ENCODE results near the gene NOP9. TPM values are rescaled to one million over a fixed set of nuclear protein-coding genes. Genes with fewer than 3 reads are reported as not detected.

Gene NOP9
- total RNA-seq, 6 experiments from 2014 or later: 25.4 to 31.1 (median 28.1) TPM

DNA sequence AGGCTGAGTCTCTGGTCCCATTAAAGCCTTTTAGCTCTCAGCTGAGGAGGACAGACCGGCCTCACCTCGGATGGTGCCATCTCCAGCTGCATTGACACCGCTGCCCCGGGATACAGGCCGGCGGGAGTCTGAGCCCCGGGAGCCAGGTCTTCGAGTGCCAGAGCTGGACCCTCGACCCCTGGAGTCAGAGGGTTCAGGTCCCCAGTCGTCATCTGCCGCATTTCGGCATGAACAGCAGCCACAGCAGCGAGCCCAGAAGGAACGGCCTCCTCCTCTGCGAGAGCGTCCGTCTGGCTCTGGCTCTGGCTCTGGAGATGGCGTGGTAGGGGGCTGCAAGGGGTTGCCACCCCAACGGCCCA is 37.7 kb upstream of the NOP9 start:
- TF ChIP-seq, protein P1, sequence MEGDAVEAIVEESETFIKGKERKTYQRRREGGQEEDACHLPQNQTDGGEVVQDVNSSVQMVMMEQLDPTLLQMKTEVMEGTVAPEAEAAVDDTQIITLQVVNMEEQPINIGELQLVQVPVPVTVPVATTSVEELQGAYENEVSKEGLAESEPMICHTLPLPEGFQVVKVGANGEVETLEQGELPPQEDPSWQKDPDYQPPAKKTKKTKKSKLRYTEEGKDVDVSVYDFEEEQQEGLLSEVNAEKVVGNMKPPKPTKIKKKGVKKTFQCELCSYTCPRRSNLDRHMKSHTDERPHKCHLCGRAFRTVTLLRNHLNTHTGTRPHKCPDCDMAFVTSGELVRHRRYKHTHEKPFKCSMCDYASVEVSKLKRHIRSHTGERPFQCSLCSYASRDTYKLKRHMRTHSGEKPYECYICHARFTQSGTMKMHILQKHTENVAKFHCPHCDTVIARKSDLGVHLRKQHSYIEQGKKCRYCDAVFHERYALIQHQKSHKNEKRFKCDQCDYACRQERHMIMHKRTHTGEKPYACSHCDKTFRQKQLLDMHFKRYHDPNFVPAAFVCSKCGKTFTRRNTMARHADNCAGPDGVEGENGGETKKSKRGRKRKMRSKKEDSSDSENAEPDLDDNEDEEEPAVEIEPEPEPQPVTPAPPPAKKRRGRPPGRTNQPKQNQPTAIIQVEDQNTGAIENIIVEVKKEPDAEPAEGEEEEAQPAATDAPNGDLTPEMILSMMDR (IDR thresholded peaks at IDR 0.05): no peak
- no peaks in the 10 kb centered on the region for H3K9me3 Mint-ChIP-seq
- H3K4me3 Mint-ChIP-seq: no peak overlapping the region
- no peak for DNase-seq
- H3K27ac Mint-ChIP-seq: no peak overlapping the region
- no peaks in the 10 kb centered on the region for H3K27me3 Mint-ChIP-seq (ENCODE audit: insufficient read depth)
- peaks cover 18% of the 10 kb centered on the region; the same call in 1 of the 2 replicates for H3K4me1 Mint-ChIP-seq (ENCODE audit: low read depth)
- no peaks in the 10 kb centered on the region for H3K36me3 Mint-ChIP-seq (ENCODE audit: low read depth)

DNA sequence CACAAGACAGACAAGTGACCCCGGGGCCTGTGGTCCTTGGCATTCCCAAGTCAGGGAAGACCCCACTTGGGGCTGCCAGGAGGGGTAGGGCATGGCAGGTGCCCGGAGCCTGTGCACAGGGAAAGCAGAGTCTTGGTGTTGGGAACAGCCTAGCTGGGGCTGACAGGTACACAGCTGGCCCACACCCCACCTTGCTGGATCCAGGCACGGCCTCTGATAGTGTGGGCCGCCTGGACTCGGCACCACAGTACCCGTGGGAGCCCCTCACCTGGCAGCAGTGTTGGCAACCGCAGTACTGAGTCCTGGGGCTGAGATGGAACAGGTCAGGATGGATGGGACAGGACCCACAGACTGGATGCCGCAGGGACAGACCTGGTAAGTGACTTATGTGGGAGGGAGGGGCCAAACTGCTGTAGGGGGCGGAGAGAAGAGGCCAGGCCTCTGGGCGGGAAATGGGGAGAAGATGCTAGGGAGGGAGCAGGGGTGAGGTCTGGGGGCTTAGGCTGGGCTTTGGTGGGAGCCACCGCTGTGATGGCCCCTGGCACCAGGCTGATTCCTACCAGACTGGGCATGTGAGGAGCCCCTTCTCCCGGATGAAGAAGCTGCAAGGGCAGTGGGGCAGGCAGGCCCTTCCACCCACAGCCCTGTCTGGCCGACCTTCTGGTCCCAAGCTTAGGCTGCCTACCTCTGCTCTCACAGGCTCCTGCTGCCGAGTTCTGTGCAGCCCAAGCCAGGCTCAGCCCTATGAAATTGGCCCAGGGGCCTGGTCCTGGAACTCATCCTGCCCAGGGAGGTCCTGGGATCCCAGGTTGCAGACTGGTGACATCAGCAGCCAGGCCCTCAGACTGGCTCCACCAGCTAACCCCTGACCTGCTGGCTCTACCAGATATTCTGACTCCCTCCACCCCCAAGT is 36.6 kb upstream of the NOP9 start, which contains the start of gene TGM1:
TSS of gene TGM1 (minus strand) at position 357 of the 913 bp plus-strand sequence. CDS start 825 bp downstream, outside the sequence.
- no peak within 1 kb of the TSS for H3K4me3 Mint-ChIP-seq
- TF ChIP-seq, protein P1 (IDR thresholded peaks at IDR 0.05): no peak
- no peak within 1 kb of the TSS for H3K27ac Mint-ChIP-seq
- H3K36me3 Mint-ChIP-seq (ENCODE audit: low read depth): no peaks in the 10 kb centered on the region
- DNase-seq: no peak
- peaks cover 18% of the 10 kb centered on the region; the same call in 1 of the 2 replicates for H3K4me1 Mint-ChIP-seq (ENCODE audit: low read depth)
- H3K27me3 Mint-ChIP-seq (ENCODE audit: insufficient read depth): peaks cover 2% of the 10 kb centered on the region; the same call in 1 of the 2 replicates
- H3K9me3 Mint-ChIP-seq: no peaks in the 10 kb centered on the region

DNA sequence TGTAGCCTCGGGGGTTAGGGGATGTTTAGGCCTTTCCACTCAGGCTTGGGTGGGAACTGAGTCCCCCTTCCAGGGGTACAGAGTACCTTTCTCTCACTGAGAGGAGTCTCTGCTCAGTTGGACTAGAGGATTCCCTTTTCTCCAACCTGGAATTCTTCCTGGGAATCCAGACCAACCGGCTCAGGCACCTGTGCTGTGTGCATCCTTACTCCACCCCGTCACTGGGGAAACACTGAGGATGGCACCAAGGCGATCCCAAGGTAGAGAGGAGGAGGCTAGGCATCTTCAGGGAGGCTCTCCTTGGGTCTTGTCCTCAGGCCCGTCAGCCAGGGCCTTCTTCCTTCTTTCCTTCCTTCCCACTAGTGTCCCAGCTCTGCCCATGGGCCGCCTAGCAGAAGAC is 35.8 kb upstream of the NOP9 start:
- H3K4me3 Mint-ChIP-seq: no peak overlapping the region

DNA sequence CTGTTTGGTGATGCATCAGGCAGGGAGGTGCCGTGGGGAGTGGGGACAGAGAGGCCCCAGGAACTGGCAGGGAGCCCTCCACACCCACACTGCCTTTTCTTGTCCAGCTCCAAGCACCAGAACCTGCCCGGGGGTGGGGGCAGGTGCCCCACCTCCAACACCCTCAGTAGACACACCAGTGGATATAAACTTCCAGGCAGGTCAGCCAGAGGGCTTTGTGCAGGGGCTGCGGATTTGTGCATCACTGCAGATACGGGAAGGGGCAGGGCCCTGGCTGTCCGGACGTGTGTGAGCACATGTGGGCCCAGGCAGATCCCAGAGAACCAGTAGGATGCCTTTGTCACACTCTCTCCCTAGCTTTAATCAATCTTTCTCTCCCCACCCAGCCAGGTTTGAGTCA is 35.4 kb upstream of the NOP9 start:
- H3K4me1 Mint-ChIP-seq (ENCODE audit: low read depth): peaks cover 8% of the 10 kb centered on the region; the same call in 1 of the 2 replicates
- 0 out of 2 replicates have a peak, but pooled peaks cover 2% of the 10 kb centered on the region for H3K36me3 Mint-ChIP-seq (ENCODE audit: low read depth)
- no peak overlapping the region for H3K27ac Mint-ChIP-seq
- TF ChIP-seq, protein P1 (IDR thresholded peaks at IDR 0.05): no peak
- no peak for DNase-seq
- H3K9me3 Mint-ChIP-seq: no peaks in the 10 kb centered on the region
- peaks cover 2% of the 10 kb centered on the region; the same call in 1 of the 2 replicates for H3K27me3 Mint-ChIP-seq (ENCODE audit: insufficient read depth)
- H3K4me3 Mint-ChIP-seq: no peak overlapping the region

More for the DNA sequence above, 35.8 kb upstream of the NOP9 start:
- no peak overlapping the region for H3K27ac Mint-ChIP-seq
- peaks cover 2% of the 10 kb centered on the region; the same call in 1 of the 2 replicates for H3K27me3 Mint-ChIP-seq (ENCODE audit: insufficient read depth)
- no peak for DNase-seq
- no peaks in the 10 kb centered on the region for H3K36me3 Mint-ChIP-seq (ENCODE audit: low read depth)
- peaks cover 13% of the 10 kb centered on the region; the same call in 1 of the 2 replicates for H3K4me1 Mint-ChIP-seq (ENCODE audit: low read depth)
- no peaks in the 10 kb centered on the region for H3K9me3 Mint-ChIP-seq
- TF ChIP-seq, protein P1 (IDR thresholded peaks at IDR 0.05): no peak

DNA sequence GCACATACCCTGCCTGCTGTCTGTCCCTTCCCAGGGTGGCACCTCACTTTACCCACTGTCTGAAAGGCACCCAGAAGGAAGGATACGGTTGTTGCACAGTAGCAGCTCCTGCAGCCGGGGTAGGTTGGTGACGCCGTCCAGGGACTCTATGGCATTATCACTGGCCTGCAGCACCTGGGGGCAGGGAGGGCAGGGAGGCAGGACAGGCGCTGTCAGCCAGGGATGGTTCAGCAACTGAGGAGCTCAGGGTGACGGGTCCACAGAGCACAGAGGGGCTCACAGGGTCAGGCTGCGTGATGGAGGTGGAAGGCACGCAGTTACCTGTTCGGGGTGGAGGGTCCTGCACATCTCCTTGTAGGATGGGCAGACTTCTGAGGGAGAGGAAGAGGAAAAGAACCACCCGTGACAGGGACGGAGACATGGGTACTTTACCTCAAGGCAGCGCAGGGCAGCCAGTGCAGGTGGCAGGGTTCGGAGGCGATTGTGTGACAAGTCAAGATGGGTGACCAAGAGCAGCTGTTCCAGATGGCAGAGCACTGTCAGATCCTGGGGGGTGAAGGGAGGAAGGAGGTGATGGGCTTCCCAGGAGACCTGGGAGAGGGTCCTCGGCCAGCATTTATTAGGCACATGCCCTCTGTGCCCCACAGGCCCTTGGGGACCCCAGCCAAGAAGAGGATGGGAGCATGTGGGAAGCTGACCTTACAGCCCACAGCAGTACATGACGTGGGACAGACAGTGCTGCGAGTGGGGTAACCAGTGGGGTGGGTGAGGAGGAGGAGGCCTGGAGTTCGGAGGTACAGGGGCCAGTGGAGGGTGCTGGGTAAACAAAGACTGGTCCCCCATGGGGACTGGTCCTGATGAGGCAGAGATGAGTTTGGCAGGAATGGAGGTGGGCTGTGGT is 33.1 kb upstream of the NOP9 start:
- no peak overlapping the region for H3K27ac Mint-ChIP-seq
- TF ChIP-seq, protein P1 (IDR thresholded peaks at IDR 0.05): no peak
- H3K4me1 Mint-ChIP-seq (ENCODE audit: low read depth): peaks cover 7% of the 10 kb centered on the region
- no peaks in the 10 kb centered on the region for H3K9me3 Mint-ChIP-seq
- no peak for DNase-seq
- peaks cover 5% of the 10 kb centered on the region; the same call in 1 of the 2 replicates for H3K27me3 Mint-ChIP-seq (ENCODE audit: insufficient read depth)
- no peak overlapping the region for H3K4me3 Mint-ChIP-seq
- H3K36me3 Mint-ChIP-seq (ENCODE audit: low read depth): 0 out of 2 replicates have a peak, but pooled peaks cover 4% of the 10 kb centered on the region
